Uterus (tissue), 2 donors: Measurements from ENCODE around the gene PLXNC1.

Experiments used
- POLR2A ChIP-seq, 2 donors: fragments of 450-650 bp; IDR thresholded peaks; one replicate each; pipeline ENCODE4 v1.6.1; 2016; ENCODE audit warnings: antibody characterized with exemption in 2 of 2, mild to moderate bottlenecking in 1 of 2, moderate library complexity in 1 of 2
- TF ChIP-seq, protein P1 (sequence below), 4 experiments: fragments of 200-600 bp in 2 of 4; fragments of 450-650 bp in 2 of 4; sonication (generic) in 2 of 4; IDR thresholded peaks; one replicate each; pipeline ENCODE4 v1.5.1; 2016 to 2019; ENCODE audit warnings: antibody characterized with exemption in 4 of 4, mild to moderate bottlenecking in 2 of 4, moderate library complexity in 1 of 4

DNA sequence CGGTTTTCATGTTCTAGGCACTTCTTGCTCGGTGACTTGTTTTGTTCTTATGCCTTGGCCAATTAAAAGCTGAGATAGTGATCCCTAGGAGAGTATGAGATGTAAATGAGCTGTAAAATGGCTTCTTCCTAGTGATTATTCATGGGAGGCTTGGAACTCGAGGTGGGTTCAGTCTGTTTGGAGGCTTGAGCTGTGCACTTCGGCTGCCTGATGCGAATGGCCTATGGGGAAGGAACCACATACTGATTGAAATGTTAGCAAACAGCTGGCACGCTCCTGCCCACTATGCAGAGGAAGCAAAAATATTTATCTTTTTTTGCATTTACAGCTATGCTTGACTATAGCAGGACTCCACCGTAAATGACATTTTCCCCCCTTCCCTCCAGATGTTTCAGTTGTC, 75.5 kb downstream of the PLXNC1 start:
- TF ChIP-seq, protein P1, sequence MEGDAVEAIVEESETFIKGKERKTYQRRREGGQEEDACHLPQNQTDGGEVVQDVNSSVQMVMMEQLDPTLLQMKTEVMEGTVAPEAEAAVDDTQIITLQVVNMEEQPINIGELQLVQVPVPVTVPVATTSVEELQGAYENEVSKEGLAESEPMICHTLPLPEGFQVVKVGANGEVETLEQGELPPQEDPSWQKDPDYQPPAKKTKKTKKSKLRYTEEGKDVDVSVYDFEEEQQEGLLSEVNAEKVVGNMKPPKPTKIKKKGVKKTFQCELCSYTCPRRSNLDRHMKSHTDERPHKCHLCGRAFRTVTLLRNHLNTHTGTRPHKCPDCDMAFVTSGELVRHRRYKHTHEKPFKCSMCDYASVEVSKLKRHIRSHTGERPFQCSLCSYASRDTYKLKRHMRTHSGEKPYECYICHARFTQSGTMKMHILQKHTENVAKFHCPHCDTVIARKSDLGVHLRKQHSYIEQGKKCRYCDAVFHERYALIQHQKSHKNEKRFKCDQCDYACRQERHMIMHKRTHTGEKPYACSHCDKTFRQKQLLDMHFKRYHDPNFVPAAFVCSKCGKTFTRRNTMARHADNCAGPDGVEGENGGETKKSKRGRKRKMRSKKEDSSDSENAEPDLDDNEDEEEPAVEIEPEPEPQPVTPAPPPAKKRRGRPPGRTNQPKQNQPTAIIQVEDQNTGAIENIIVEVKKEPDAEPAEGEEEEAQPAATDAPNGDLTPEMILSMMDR (IDR thresholded peaks at IDR 0.05): no peak
- no peak for TF ChIP-seq POLR2A (IDR thresholded peaks at IDR 0.05)
